ENCODE results near the gene IQGAP1.

GRCh38 chr15:90381515-90381914 is 6.5 kb upstream of the IQGAP1 start:
- TF ChIP-seq CTCF (IDR thresholded peaks at IDR 0.05 in 2 of 3, conservative IDR thresholded peaks at IDR 0.05 in 1 of 3; ENCODE audit: borderline replicate concordance in 1 of 3, insufficient read depth in 1 of 3, low read depth in 2 of 3, low read length in 2 of 3) (no peak), POLR2AphosphoS5 (IDR thresholded peaks at IDR 0.05; ENCODE audit: low read depth, low read length) (no peak), POLR2A (IDR thresholded peaks at IDR 0.05; ENCODE audit: borderline replicate concordance, extremely low read depth, insufficient read depth, insufficient read length) (no peak), EZH2 (IDR thresholded peaks at IDR 0.05) (no peak), MAX (IDR thresholded peaks at IDR 0.05) (no peak), EGR1 (IDR thresholded peaks at IDR 0.05; ENCODE audit: low read depth) (no peak), REST (IDR thresholded peaks at IDR 0.05; ENCODE audit: low read depth) (no peak), RAD21 (IDR thresholded peaks at IDR 0.05; ENCODE audit: low read depth) (no peak), SRF (IDR thresholded peaks at IDR 0.05; ENCODE audit: low read depth) (no peak), TCF7L2 (IDR thresholded peaks at IDR 0.05; ENCODE audit: borderline replicate concordance, extremely low read depth, insufficient read depth, insufficient read length) (no peak), ZBTB33 (IDR thresholded peaks at IDR 0.05; ENCODE audit: extremely low read depth, insufficient replicate concordance, low read length) (no peak), EZH2phosphoT487 (IDR thresholded peaks at IDR 0.05; ENCODE audit: borderline replicate concordance) (no peak), ATF3 (IDR thresholded peaks at IDR 0.05) (no peak)
